IPS DF 19.7 (cell line): Measurements from ENCODE around the gene DOCK7.
A peak's percentile ranks its signal among the peaks of the same experiment; 100 is the strongest.
"Not testable (repeated sequence)": the region's sequence is repeated elsewhere in the genome, so short reads cannot be mapped to it uniquely, and the experiment has no call there.

Source experiments
- DNase-seq: peaks from one replicate; pipeline ENCODE4 v3.0.0-alpha.2; 2013; ENCODE audit warnings: low read depth, low spot score

The DOCK7 gene

DNA sequence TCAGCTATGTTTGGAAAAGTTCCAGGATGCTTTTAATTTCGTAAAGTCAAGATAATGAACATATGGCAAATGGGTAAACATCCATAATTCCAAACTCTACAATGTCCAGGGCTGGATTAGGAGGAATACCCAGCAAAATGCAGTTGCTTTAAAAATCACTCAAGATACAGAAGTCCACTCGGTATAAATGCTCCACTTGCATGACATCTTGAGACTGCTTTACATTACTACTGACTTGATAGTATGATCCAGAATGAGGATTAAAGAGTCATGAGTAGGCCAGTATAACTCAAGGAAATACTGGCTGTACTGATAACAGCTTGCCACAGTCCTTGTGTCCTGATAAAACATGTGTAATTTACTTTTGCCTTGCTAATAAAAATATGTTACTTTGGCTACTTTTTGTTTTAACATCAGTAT, 149.1 kb downstream of the DOCK7 start:
- DNase-seq = no peak

DNA sequence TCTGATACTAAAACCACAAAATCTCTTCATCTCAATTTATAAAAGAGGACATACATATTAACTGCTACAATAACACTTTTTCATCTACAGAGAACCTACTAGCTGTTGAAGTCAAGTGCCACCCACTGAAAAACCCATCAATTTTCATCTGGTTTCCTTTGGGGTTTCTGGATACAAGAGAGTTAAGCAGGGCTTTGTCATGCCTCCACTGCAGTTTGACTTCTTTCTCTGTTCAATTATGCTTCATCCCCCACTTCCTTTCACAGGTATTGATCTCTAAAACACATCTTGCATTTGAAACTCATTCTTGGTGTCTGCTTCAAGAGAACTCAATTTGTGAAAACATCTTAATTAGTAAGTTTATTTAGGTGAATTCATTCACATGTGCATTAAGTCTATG, 151.3 kb downstream of the DOCK7 start:
- no peak for DNase-seq

DNA sequence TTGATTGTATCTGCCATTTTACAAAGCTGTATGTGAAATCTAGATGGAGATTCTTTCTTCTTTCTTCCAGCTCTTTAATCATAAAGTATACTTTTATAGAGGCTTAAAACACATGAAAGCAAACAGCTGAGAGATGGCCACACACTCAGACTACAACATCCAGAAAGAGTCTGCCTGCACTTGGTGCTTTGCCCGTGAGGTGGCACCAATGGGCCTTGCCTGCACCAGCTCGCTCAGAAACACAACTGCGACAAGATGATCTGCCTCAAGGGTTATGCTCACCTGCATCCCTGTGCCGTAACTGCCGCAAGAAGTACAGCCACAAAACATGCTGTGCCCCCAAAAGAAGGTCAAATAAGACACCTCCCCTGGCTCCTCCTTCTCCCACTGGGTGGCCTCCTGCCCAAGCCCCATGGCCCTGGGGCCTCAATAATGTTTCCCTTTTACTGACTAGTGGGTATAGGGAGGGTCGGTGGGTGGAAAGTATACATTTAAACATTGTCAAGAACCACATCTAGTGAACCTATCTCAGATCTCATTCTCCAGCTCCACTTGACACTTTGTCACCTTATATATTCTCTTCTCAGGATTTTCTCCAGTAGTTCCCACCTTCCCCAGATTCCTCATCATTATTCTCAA, 157.6 kb downstream of the DOCK7 start:
- peak; percentile 48 for DNase-seq

DNA sequence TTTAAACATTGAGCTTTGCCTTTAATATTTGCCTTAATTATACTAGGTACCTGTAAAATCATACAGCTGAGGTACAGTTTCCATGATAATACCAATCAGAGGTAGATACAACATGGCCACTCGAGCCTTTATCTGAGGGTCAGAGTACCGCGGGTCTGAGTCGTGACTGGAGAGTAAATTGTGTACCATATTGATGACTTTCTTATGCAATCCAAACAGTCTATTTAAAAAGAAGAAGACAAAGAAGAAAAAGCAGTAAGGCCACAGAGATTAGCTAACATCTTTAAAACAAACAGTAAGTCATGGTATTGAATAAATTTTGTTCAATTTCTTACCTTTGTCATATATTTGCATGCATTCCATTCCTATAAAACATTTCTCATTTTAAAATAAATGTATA, 159.0 kb downstream of the DOCK7 start:
- DNase-seq = no peak

DNA sequence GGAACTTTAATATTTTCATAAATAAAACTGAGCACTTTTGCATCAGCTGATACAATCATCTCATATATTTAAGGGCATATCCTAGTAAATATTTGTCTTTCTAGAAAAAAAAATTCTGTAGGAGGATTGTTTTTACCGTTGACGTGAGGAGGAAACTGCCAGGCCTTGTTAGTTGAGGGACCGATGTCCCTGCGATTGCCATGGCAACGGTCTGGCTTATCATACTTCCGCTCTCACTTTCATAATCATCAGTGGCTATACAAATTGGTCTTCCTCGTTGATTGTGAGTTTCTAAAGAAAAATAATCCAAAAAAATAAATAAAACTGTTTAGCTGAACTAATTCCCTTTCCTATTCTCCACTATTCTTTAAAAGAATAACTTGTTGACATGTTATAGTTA, 160.2 kb downstream of the DOCK7 start:
- no peak for DNase-seq

DNA sequence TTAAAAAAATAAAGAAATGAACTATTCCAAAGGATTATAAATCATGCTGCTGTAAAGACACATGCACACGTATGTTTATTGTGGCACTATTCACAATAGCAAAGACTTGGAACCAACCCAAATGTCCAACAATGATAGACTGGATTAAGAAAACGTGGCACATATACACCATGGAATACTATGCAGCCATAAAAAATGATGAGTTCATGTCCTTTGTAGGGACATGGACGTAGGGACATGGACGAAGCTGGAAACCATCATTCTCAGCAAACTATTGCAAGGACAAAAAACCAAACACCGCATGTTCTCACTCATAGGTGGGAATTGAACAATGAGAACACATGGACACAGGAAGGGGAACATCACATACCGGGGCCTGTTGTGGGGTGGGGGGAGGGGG, 160.8 kb downstream of the DOCK7 start:
- DNase-seq = not testable (repeated sequence)

DNA sequence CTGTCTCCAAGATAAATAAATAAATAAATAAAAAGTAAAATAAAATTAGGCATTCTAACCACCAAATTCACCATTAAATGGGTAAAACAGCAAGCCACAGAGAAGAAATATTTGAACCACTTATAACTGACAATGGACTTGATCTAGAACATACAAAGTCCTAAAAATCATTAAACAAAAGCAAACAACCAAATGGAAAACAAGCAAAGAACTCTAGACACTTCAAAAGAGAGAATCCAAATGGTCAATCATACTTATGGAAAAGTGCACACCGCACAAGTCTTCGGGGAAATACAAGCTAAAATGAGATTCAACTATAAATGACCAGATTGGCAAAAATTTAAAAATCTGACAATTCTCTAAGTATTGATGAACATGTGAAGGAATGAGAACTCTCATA, 164.3 kb downstream of the DOCK7 start:
- DNase-seq = no peak

DNA sequence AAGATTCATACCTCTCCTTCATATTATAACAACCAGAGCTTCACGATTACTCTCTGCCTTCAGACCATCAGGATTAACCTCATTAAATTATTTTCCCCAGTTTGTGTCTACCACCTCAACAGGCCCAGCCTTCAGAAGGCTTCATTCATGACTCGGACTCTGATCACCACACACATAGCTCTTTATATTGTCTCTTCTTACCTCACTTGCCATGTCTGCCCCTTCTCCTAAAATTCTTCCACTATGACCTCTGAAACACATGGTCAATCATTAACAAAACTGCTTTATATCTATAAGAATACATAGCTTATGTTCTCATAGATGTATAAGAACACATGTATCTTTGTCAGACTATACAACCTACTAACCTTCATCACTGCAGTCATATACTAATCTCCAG, 171.6 kb downstream of the DOCK7 start:
- no peak for DNase-seq

DNA sequence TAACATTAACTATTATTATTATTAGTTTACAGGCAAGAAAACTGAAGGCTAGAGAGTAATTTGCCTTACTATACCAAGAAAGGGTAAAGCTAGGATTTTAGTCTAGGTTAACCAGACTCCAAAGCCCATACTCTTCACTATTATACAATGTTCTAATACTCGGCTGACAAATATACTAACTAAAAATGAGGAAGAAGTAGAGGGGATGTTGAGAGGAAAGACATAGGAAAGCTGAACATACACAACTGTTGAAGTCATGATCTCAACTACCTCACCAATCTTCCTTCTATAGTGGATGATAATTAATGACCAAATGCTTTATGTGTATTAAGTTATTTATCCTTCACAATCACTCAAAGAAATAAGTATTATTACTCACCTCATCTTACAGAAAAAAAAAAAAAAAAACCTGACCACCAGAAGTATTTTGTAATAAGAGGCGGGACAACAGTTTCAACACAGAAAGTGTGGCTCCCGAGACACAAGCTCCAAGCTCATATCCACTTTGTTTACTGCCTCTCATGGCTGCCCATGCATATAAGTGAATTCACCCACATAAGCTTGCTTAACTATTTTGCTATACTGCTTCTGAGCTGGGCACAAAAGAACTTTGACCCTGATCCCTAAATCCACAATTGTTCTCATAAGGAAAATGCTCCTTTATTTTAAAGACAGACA, 173.3 kb downstream of the DOCK7 start:
- DNase-seq = no peak

DNA sequence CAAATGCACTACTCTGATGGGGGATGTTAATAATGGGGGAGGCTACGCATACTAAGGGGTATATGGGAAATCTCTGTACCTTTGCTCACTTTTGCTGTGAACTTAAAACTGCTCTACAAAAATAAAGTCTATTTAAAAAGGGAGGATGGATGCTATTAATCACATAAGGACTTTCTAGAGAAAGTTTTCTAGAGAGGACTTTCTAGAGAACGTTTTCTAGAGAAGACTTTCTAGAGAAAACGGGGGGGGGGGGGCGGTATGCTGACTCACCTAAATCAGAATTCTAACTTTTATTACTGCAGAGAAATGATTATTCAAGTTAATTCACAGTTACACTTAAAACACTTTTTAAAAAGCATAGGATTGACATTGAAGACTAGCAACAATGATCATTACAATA, 175.2 kb downstream of the DOCK7 start:
- no peak for DNase-seq

DNA sequence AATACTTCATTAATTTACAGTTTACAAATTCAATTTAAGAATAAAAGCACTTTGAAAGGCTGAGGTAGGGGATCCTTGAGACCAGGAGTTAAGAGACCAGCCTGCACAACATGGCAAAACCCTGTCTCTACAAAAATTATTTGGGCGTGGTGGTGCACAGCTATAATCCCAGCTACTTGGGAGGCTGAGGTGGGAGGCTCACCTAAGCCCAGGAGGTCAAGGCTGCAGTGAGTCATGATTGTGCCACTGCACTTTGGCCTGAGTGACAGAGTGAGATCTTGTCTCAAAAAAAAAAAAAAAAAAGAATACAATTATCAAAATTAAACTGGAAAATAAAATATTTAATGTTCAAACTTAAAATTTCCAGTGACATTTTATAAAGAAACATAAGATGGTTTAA, 179.2 kb downstream of the DOCK7 start:
- no peak for DNase-seq

DNA sequence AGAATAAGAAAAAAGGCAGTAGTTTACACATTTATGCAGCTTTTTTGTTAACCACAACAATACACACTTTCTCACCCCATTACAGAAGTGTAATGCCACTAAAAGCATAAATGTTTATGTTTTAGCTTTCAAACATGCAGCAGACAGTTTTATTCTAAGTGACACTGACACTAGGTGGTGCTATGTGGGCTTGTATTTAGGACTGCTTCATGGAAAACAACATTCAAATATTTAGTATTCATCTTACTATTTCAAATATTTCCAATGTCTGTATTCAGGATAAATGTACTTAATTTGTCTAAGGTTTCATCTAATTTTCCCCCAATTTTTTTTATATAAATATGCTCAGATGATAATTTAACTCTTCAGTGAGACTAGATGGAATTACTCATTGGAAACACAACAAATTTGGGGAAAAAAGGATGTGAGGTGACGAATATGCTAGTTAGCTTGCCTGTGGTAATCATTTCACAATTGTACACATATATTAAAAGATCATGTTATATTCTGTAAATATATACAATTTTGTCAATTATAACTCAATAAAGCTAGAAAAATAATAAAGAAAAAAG, 179.9 kb downstream of the DOCK7 start:
- DNase-seq = no peak

DNA sequence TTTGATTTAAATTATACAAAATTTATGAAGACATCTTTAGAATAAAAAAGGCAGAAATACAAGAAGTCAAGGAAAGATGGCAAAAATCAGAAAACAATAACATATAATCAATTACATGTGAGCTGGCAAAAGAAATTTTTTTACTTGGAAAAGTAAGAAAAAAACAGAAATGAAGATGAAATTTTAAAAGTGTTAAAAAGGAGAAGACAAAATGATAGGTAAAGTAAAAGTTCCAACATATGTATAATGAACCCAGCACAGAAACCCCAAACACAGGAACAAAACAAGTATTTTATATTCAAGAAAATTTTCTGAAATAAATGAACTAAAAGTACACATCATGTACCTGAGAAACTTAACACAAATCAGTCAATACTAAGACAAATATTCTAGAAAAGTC, 188.0 kb downstream of the DOCK7 start:
- DNase-seq = no peak

DNA sequence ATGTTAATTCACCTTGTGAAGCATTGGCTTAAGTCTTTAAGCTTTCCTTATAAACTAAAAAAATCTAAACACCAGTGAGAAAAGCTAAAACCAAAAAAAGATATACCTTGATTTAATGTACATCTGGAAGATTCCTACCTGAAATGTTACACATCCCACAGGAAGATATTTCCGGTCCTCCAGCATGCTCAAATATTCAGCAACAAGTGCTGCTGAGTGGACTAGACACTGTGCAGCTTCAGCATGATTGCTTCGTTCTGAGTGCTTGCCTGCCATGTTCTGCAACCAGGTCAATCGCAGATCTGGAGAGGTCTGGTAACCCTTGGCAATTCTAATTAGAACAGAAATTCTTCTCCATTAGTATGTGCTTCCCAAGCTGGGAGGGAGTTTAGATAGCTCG, 194.0 kb downstream of the DOCK7 start:
- no peak for DNase-seq

DNA sequence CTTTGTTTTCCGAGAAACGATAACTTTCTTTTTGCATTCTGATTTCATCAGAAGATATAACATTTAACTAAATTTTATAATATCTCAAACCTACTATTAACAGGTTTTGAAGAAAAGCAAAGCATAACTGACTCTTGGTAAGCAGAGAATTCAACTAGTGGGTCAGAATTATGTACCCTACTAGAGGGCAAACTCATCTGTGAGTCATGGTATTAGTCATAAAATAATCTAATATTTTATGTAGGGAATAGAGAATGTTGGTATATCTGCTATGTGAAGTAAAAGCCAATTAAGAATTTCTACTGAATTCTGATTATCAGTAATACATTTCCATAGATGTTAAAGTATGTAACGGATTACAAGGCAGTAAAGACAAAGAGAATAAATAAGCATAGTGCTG, 194.5 kb downstream of the DOCK7 start:
- DNase-seq = no peak

DNA sequence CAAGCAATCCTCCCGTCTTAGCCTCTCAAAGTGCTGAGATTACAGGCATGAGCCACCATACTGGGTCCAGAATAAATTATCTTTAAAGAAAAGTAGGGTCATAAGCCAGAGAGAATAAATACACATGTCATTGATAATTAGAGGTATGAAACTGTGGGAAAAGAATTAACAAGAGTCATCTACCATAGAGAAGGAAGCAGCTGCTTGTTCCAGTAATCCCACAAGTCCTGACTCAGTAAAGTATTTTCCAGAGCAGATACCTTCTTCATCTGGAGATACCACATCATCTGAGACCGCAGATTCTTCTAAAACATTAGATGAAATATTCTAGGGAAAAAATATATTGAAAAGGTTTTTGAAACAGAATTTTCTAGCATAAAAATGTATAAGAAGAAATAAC, 195.7 kb downstream of the DOCK7 start:
- no peak for DNase-seq

DNA sequence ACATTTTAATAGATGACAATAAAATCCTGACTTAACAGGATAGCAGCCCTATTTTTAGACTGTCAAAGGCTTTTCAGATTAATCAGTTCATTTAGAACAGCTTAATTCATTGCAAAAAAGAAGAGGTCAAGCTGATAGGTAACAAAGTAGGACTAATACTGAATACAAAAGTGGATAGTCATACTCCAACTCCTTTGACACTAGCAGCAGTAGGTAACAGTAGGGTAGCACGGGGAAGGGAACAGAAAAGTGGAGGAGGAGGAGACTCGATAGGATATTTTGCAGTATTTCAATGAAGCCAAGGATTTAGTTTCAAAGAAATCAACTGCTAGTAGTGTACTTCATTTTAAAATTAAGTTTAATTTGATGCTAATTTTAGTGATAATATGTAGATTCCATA, 200.2 kb downstream of the DOCK7 start:
- no peak for DNase-seq

DNA sequence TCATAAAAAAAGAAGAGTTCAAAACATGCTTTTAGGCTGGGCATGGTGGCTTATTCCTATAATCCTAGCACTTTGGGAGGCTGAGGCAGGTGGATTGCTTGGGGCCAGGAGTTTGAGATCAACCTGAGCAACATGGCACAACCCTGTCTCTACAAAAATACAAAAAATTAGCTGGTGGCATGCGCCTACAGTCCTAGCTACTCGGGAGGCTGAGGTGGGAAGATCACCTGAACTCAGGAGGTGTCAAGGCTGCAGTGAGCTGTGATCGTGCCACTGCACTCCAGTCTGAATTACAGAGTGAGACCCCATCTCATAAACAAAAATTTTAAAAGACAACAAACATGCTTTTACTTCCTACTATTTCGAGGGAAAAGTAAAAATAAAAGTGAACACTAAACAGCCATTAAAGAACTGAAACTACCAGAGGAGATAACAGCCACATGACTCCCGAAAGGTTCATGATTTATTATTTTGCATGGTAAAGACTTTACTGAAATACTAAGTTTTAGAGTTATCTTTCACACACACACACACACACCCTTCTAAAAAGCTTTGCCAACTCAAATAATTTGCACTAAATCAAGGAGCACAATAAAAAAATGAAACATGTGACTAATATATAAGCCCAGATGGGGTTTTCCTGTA, 203.2 kb downstream of the DOCK7 start:
- no peak for DNase-seq

DNA sequence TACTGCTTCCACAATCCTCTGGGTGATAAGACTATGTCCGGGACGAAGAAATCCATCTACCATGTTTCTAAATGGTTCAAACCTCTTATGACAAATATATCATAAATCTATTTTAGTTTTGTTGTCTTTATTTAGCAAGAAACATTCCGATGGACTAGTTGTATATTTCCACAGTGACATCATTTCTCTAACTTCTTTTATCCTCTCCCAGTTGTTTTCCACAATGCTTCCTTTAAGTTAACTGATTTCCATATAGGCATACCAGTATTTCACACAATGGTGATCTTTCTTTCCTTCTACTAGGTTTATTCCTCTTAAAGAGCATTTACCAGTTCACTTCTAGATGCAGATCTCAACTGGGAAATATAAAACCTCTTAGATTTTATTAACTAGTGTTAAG, 206.5 kb downstream of the DOCK7 start:
- DNase-seq = no peak

DNA sequence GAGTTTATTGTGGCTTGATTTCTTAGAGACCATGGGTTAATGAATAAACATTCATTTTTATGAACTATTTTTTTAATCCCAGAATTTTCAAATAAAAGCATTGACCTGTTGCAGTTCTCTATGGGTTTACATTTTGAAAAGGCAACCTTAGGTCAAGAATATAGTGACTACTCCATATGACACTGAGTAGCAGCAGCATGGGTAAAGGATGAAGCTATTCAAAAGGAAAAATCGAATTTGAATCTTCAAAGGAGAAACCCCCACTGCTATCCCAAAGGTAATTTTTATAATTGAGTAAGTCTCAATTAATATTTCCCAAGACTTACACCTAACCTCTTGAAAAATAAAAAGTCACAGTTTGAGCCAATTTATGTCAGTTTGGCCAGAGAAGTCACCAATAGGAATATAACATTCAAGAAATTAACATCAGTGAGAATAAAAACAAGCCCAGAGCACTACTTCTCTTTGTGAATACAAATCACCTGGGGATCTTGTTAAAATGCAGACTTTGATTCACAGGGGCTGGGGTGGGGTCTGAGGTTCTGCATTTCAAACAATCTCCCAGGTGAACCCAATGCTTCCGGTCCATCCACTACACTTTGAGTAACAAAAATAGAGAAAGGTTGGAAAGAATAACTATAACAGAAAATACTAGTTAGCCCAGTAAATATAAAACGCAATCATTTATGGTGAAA, 211.5 kb downstream of the DOCK7 start:
- peak; percentile 3 for DNase-seq

DNA sequence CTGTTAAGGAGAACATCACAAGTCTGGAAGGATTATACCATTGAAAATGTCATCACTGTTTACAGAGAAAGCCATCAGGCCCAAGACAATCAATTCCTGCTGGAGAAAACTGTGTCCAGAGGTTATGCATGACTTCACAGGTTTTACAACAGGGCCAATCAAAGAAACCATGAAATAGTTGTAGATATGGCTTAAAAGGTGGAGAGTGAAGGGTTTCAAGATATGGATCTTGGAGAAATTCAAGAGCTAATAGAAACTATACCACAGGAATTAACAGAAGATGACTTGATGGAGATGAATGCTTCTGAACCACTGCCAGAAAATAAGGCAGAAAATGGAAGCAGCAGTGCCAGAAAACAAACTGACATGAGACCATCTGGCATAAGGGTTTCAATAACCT, 221.1 kb downstream of the DOCK7 start:
- DNase-seq = no peak

DNA sequence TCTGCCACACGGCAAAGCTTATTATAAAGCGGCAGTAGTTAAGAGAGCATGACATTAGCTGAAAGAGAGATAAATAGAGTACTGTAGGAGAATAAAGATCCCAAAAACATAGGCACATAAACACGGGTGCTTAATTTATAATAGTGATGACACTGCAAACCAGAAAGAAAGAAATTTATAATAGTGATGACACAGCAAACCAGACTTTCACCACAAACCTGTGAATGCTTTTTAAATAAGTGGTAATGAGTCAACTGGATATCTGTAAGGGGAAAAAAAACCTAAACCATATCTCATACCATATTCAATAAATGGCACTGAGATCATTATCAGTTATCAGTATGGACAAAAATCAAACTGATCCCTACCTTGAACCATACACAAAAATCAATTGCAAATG, 225.8 kb downstream of the DOCK7 start:
- DNase-seq = no peak
